Erythroblast (primary cell): ENCODE data around the gene DNAJC24.

ENCODE experiments used
- GATA1 ChIP-seq: IDR thresholded peaks from 2 replicates; pipeline ENCODE4 v1.6.1; 2011; ENCODE audit warnings: low read depth, mild to moderate bottlenecking, control low read depth, low read length, moderate library complexity
- POLR2A ChIP-seq: IDR thresholded peaks from 2 replicates; pipeline ENCODE4 v1.6.1; 2011; ENCODE audit warnings: mild to moderate bottlenecking, low read length

DNA sequence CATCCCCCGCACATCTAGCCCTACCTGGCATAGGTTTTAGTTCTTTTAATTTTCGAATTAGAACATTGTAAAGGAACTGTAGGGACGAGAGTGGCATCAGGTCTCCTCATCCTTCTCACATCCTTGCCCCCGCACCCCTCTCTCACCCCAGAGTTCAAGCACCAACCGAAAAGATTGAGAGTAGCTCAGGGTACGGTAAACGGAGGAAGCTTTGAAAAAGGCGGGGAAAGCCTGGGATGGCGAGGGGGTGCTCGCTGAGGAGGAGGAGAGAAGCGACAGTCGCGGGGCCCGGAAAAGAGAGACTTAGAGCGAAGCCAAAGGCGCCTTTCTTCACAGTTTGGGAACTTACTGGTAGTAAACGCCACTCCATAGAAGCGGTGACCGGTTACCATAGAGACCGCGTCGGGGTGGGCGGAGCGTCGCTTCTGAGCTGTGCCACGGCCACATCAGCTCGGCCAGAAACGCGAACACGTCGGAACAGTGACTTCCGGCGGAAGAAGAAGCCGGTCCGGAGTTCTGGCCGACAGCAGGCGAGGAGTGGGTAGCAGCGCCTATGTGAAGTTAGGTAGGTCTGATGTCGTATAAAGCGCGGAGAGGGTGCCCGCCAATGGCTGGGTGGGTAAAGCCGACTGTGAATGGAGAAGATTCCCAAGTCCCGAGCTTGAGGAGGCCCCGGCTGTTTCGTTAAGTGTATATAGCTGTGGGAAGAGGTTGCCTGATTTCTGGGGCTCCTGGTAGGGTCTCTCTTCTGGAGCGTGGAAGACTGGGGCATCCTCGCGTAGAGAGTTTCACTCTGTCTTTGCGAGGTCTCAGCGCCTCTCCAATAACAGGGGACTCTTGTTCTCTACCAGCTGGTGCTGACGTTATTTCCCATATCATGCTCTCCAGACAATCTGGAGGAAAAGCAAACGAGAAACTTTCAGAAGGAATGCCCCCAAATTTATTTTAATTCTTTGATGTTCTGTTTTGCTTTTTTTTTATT lies at the start of gene DNAJC24, which contains the start of gene DCDC1:
- TF ChIP-seq POLR2A, result peak; percentile 77
- TF ChIP-seq GATA1, result no peak
